ENCODE results near the gene CORO2B. TPM values are rescaled to one million over a fixed set of nuclear protein-coding genes. Genes with fewer than 3 reads are reported as not detected.

The CORO2B gene
- total and polyA plus RNA-seq, 2 of the 13 experiments (the other 11 are each of a cell fraction or from before 2014, with no cell fraction given): 0.35 to 0.63 TPM

DNA sequence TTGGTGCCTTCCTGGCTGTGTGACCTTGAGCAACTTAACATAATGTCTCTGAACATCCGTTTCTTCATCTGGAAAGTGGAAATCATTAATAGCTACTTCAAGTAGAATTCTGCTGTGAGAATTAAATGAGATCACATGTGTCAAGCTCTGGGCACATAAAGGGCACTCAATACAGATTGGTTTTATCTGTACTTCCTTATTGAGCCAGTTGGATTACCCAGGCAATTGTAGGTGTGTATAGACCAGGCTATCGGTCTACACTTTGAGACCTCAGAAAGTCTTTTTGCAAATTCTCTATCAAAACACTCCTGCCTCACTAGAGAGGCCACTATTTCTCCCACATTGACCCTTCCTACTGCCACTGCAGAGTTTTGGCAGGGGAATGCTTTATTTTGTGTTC lies 194.2 kb downstream of the CORO2B start:
- Histone ChIP-seq H2AFZ (ENCODE audit: low read length) (no peak overlapping the region), H3K79me2 (ENCODE audit: insufficient read depth, low read length) (no peaks in the 10 kb centered on the region), H3K4me1 (ENCODE audit: insufficient read depth, low read length) (no peaks in the 10 kb centered on the region), H3K27ac (ENCODE audit: extremely low read length, insufficient read depth, low read length) (no peak overlapping the region), H4K20me1 (ENCODE audit: insufficient read depth, low read length) (no peaks in the 10 kb centered on the region), H3K36me3 (replicated peaks in 1 of 2; ENCODE audit: control insufficient read depth in 1 of 2, insufficient read depth in 2 of 2, low read length in 2 of 2) (0 out of 5 replicates have a peak, but pooled peaks cover 0 to 2% of the 10 kb centered on the region in 2 experiments), H3K4me2 (ENCODE audit: low read depth, low read length) (no peak overlapping the region), H3K27me3 (ENCODE audit: control insufficient read depth in 1 of 2, insufficient read depth in 2 of 2, low read length in 2 of 2) (peaks cover 0 to 6% of the 10 kb centered on the region in 2 experiments; a peak in 1 of 5 replicates), H3K4me3 (replicated peaks in 1 of 3; ENCODE audit: insufficient read depth in 1 of 3, low read depth in 2 of 3, low read length in 3 of 3) (no peak overlapping the region), H3K9me3 (ENCODE audit: low read length) (no peaks in the 10 kb centered on the region), H3K9ac (ENCODE audit: insufficient read depth, low read depth, low read length) (no peak overlapping the region)
- no peak for DNase-seq (ENCODE audit: low spot score)
- intact Hi-C loops (cut with micrococcal nuclease; ENCODE audit: unreplicated experiment): loop anchor here (5.0 kb wide), 1 partner anchor 466 kb away; no protein-coding TSS in a partner anchor
- ChIA-PET POLR2A (no interaction called here), CTCF (ENCODE audit: low intra/inter-chr PET ratio, low total read pairs) (no interaction called here)
- ATAC-seq: no peak
- WGBS (ENCODE audit: low lambda C conversion rate): 24% methylated on average over 2 of the region's 2 CpGs
- no peak for FAIRE-seq
- TF ChIP-seq, protein P1, sequence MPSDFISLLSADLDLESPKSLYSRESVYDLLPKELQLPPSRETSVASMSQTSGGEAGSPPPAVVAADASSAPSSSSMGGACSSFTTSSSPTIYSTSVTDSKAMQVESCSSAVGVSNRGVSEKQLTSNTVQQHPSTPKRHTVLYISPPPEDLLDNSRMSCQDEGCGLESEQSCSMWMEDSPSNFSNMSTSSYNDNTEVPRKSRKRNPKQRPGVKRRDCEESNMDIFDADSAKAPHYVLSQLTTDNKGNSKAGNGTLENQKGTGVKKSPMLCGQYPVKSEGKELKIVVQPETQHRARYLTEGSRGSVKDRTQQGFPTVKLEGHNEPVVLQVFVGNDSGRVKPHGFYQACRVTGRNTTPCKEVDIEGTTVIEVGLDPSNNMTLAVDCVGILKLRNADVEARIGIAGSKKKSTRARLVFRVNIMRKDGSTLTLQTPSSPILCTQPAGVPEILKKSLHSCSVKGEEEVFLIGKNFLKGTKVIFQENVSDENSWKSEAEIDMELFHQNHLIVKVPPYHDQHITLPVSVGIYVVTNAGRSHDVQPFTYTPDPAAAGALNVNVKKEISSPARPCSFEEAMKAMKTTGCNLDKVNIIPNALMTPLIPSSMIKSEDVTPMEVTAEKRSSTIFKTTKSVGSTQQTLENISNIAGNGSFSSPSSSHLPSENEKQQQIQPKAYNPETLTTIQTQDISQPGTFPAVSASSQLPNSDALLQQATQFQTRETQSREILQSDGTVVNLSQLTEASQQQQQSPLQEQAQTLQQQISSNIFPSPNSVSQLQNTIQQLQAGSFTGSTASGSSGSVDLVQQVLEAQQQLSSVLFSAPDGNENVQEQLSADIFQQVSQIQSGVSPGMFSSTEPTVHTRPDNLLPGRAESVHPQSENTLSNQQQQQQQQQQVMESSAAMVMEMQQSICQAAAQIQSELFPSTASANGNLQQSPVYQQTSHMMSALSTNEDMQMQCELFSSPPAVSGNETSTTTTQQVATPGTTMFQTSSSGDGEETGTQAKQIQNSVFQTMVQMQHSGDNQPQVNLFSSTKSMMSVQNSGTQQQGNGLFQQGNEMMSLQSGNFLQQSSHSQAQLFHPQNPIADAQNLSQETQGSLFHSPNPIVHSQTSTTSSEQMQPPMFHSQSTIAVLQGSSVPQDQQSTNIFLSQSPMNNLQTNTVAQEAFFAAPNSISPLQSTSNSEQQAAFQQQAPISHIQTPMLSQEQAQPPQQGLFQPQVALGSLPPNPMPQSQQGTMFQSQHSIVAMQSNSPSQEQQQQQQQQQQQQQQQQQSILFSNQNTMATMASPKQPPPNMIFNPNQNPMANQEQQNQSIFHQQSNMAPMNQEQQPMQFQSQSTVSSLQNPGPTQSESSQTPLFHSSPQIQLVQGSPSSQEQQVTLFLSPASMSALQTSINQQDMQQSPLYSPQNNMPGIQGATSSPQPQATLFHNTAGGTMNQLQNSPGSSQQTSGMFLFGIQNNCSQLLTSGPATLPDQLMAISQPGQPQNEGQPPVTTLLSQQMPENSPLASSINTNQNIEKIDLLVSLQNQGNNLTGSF (CRISPR knock-in tag; IDR thresholded peaks at IDR 0.05): no peak
- TF ChIP-seq ZNF251 (CRISPR knock-in tag; IDR thresholded peaks at IDR 0.05) (no peak), HOXA7 (CRISPR knock-in tag; IDR thresholded peaks at IDR 0.05) (no peak), ZNF431 (CRISPR knock-in tag; IDR thresholded peaks at IDR 0.05; ENCODE audit: borderline replicate concordance, low read depth) (no peak), STAT6 (CRISPR knock-in tag; IDR thresholded peaks at IDR 0.05; ENCODE audit: borderline replicate concordance) (no peak), KDM5A (IDR thresholded peaks at IDR 0.05; ENCODE audit: borderline replicate concordance, low read length) (no peak), ZNF576 (CRISPR knock-in tag; IDR thresholded peaks at IDR 0.05) (no peak)
- in situ Hi-C loops (cut with HindIII; ENCODE audit: extremely low pct_ligation_motif_present, low pct_unique_long_range_greater_than_20kb): no loop called here
- BruUV-seq (replicated peaks): no TSS peak

All from HepG2 (cell line).